ENCODE results near the gene CCDC32.

GRCh38 chr15:40511093-40511471 is 53.8 kb downstream of the CCDC32 start:
- no peak for TF ChIP-seq CTCF (IDR thresholded peaks at IDR 0.05)
- no peak for TF ChIP-seq POLR2A (IDR thresholded peaks at IDR 0.05)
- no peak for TF ChIP-seq EP300 (IDR thresholded peaks at IDR 0.05)

Data from tibial nerve (tissue), 4 donors.